Pulmonary artery endothelial cell (primary cell): ENCODE measurements around the gene SH2D1B. TPM values are rescaled to one million over a fixed set of nuclear protein-coding genes. Genes with fewer than 3 reads are reported as not detected.
"Not testable (repeated sequence)": the region's sequence is repeated elsewhere in the genome, so short reads cannot be mapped to it uniquely, and the experiment has no call there.

Experiments used
- DNase-seq: peaks from one replicate; pipeline ENCODE4 v3.0.0-alpha.2; 2011; ENCODE audit warnings: low read depth, low spot score
- total RNA-seq: library from RNA; depleted of rRNA; stranded (reverse); fragments of >200 nt; gene quantifications from 2 replicates; pipeline ENCODE4 v1.2.3, GENCODE V29; 2014

The SH2D1B gene
- total RNA-seq, 1 donor from 2014 or later, result not detected

DNA sequence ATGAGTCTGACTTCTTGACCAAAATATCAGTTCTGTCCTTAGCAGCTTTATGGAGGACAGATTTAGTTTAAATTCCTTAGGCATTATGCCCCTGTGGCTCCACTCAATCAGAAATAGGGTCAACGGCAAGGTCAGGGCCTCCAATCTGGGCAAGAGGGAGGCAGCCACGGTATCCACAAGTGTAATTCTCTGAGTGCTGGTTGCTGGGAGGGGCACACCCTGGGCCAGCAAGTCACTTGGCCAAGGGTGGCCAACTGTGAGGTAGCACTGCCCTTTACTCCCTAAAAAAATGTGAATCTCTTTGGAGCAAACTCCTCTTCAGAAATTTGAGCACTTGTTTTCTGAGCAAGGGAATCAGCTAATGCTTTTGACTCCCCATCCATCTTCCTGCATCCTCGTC lies 48.1 kb downstream of the SH2D1B start:
- DNase-seq, result no peak

DNA sequence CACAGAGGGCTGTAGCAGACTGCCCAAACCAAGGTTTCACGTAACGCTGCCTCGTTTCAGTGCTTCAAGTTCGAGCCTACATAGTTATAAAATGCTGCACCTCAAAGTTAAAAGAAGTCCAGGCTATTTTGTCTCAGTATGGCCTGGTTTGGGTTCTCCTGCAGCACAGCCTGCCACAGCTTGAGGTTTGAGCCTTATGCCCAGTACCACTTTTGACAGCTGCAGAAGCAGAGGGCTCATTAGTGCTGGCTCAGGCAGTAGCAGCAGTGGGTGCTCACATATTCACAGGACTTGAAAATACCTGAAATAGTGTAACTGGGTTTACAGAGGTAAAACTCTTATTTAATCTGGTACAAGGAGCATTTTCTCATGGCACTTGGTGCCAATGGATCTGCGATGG lies 50.6 kb downstream of the SH2D1B start:
- DNase-seq, result no peak

DNA sequence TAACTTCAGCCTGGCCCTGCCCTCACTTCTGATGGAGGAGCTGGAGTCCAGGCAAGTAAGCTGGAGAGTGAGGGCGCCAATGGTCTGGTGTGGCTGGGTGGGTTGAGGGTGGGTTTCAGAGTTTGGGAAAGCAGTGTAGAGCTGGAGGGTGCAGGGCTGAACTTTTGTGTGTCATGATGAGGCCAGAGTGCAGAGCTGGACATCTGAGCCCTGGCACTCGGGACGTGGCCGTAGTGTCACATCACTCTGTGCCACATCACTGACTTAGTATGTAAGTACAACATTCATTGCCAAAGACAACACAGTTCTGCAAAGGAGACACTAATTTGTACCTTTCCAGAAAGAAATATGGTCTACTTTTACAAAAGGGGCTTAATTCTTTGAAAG lies 51.1 kb downstream of the SH2D1B start:
- no peak for DNase-seq

- no peak for DNase-seq
These were observed 51.6 kb downstream of the SH2D1B start for GRCh38 chr1:162360237-162360873.

DNA sequence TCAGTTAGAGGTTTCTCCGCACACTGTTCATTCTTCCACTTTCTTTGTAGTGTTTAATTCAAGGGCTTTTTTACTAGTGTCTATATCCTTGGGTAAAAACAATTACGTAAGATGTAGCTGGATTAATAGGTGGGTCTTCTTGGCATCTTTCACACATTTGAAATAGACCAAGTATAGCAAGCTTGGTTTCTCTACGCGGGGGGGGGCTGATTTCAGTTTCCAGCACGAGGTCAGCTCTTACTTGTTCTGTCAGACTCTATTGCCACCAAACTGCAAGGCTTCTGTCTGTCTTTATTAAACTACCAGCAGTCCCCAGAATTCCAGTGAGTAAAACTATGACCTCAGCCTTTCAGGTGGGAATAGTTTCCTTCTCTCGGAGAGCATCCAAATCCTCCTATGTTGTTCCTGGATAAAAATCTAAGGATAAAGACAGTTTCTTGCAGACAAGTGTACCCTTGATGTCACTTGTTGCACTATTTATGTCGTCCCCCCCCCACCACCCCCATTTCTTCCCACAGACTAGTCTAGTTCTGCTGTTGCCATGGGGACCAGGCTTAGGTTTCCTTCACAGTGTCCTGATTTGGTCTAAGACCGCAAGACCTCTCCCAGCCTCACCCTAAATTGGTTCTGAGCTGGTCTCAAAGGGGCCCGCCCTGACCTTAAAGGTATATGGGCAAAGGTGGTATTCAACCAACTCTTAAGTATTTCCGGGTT lies 52.3 kb downstream of the SH2D1B start:
- no peak for DNase-seq

DNA sequence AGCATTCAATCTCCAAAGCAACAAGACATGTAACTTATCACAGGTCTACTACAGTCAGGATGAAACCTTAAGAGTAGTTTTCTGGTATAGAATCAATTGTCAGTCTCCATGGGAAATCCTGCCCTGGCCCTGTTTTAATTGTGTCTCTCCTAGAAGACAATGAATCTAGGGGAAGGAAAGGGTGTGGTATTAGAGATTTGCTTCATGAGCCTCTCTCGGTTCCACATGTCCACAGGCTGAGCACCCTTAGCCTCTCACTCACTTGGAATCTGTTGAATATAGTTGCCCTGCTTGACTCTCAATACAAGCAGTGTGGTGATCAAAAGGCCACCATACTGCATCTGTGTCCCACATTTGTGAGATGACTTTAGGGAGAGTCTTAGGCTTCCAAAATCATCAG lies 53.0 kb downstream of the SH2D1B start:
- no peak for DNase-seq

DNA sequence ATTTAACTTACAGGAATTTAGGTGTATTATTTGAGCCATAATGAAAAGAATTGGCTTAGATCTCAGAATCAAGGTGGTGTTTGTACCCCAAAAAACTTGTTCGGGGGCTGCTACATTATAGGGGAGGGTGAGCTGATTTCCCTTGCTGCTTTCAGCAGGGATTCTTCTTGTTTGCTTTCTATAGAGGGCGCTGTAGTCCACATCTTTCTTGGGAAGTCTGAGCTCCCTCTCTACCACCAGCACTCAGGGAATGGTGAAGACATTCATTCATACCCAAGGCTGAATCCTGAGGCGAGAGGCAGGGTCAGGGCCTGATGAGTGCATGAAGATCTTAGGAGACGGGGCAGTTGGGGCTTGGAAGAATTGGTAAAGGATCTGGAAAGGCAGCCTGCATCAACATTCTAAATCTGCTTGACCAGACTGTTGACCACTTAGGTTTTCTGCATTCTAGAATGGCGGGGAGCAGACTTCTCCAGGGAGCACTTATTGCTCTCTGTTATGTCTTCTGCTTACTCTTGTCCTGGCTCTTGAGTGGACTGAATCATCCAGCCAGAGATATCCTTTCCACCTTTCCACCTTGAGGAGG lies 54.2 kb downstream of the SH2D1B start:
- no peak for DNase-seq

DNA sequence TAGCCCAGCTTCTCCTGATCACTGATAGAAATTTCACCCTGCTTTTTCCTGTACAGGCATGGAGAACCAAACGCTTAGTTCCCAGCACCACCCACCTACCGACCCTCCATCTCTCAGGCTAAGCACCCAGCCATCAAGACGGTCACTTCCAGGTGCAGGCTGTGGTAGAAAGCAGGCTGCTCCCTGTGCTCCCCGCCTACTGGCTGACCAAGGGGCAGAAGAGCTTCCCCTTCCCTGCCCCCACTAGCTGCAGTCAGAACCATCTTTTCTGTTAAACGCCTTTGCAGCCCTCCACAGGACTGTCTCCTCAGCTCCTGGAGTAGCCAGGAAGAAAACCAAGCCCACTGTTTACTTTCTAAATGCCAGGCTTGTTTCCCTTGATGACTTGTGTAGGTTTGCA lies 58.2 kb downstream of the SH2D1B start:
- no peak for DNase-seq

- no peak for DNase-seq
These were observed 58.9 kb downstream of the SH2D1B start for GRCh38 chr1:162353078-162353477.

DNA sequence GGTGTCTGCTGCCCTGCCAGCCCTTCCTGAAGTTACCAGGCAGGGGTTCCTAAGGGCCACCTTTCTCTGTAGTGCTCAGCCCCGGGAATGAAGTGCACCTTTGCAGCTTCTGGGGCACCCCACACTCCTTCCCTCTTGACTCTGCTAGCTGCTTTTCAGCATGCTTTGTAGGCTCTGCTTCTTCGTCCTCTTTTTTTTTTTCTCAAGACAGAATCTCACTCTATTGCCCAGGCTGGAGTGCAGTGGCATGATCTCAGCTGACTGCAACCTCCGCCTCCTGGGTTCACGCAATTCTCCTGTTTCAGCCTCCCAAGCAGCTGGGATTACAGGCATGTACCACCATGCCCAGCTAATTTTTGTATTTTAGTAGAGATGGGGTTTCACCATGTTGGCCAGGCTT lies 60.1 kb downstream of the SH2D1B start:
- not testable (repeated sequence) for DNase-seq

- DNase-seq, result no peak
These were observed 60.6 kb downstream of the SH2D1B start for GRCh38 chr1:162351246-162351842.

DNA sequence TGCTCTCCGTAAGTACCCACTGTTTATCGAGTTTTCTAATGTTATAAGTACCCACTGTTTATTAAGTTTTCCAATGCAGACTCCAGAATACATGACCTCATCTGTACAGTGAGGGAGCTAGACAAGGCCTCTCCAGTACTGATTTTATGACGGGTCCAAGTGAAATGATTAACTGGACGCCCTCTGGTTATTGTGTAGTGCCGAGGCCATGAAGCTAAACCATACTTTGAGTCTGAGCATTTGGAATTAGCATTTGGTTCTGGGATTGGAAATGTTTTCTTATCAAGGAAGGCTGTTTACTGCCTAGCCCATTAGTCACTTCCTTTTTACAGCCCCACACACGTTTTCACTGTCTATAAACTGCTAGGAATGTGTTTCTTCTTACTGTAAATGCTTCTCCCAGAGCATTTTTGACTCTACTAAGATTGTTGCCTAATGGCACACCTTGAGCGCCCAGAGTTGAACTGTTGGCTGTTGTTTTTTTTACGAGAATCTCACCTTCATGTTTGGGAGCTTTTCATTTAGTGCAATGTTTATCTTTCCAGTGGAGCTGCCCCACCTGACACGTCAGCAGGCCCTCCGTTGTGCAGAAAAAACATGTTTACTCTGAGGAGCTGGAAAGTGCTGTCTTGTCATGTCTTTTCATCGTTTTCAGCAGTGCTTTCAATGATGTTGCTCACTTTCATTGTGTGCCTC lies 62.2 kb downstream of the SH2D1B start:
- DNase-seq, result peak; percentile 78

DNA sequence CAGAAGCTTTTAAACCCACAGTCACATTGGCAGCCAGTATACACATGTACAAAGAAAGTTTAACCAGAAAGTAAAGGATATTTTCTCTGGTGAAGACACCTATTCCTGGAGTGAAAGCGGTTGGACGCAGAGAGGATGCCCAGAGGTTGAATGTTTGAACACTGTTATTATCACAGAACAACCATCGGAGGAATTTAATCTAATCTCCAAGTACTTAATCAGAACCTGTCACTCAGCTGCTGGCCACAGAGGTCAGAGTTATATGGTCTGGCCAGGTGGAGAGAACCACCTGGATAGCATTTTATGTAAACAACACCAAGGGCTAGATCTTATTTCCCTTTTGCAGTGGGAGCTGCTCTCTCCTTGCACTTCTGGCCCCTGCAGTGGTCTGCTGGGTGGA lies 64.7 kb downstream of the SH2D1B start:
- DNase-seq, result no peak

Other genes starting within 250 kb of the SH2D1B start
- gene SPATA46, start 35.3 kb downstream of the SH2D1B start, total RNA-seq, result not detected in 2 replicates
- gene C1orf226, start 30.4 kb downstream of the SH2D1B start, total RNA-seq, result 0.79 and 1.4 TPM in 2 replicates
- gene UHMK1, start 85.7 kb upstream of the SH2D1B start, total RNA-seq, result 64.6 and 103 TPM in 2 replicates
- 160 and 196 TPM in 2 replicates for gene UAP1, start 149.6 kb upstream of the SH2D1B start, total RNA-seq
- gene DDR2, start 220.3 kb upstream of the SH2D1B start, total RNA-seq, result 41.5 and 48.1 TPM in 2 replicates